Ishikawa (cell line): ENCODE results near the gene SIGLEC8.

Experiments used
- CEBPB ChIP-seq: IDR thresholded peaks from 2 replicates; pipeline ENCODE4 v1.6.1; 2012
- CREB1 ChIP-seq: IDR thresholded peaks from 2 replicates; pipeline ENCODE4 v1.6.1; 2012; ENCODE audit warnings: low read depth
- EGR1 ChIP-seq: IDR thresholded peaks from 2 replicates; pipeline ENCODE4 v1.6.1; 2012
- EP300 ChIP-seq: IDR thresholded peaks from 2 replicates; pipeline ENCODE4 v1.6.1; 2012; ENCODE audit warnings: borderline replicate concordance
- FOXM1 ChIP-seq: IDR thresholded peaks from 2 replicates; pipeline ENCODE4 v1.6.1; 2012; ENCODE audit warnings: low read depth, borderline replicate concordance
- NFIC ChIP-seq: IDR thresholded peaks from 2 replicates; pipeline ENCODE4 v1.6.1; 2012
- RAD21 ChIP-seq: IDR thresholded peaks from 2 replicates; pipeline ENCODE4 v1.6.1; 2012; ENCODE audit warnings: low read depth
- TAF1 ChIP-seq: IDR thresholded peaks from 2 replicates; pipeline ENCODE4 v1.6.1; 2012; ENCODE audit warnings: low read depth, mild to moderate bottlenecking
- TCF12 ChIP-seq: IDR thresholded peaks from 2 replicates; pipeline ENCODE4 v1.6.1; 2012; ENCODE audit warnings: low read depth
- TEAD4 ChIP-seq: IDR thresholded peaks from 2 replicates; pipeline ENCODE4 v1.6.1; 2012
- YY1 ChIP-seq: IDR thresholded peaks from 2 replicates; pipeline ENCODE4 v1.6.1; 2012; ENCODE audit warnings: low read depth
- ZBTB7A ChIP-seq: IDR thresholded peaks from 2 replicates; pipeline ENCODE4 v1.6.1; 2012; ENCODE audit warnings: low read depth
- TF ChIP-seq, protein P1 (sequence below): IDR thresholded peaks from 2 replicates; pipeline ENCODE4 v1.6.1; 2012
- TF ChIP-seq, protein P2 (sequence below): IDR thresholded peaks from 2 replicates; pipeline ENCODE4 v1.6.1; 2012; ENCODE audit warnings: low read depth, mild to moderate bottlenecking
- TF ChIP-seq, protein P3 (sequence below): IDR thresholded peaks from 2 replicates; pipeline ENCODE4 v1.6.1; 2012

SIGLEC8 gene

DNA sequence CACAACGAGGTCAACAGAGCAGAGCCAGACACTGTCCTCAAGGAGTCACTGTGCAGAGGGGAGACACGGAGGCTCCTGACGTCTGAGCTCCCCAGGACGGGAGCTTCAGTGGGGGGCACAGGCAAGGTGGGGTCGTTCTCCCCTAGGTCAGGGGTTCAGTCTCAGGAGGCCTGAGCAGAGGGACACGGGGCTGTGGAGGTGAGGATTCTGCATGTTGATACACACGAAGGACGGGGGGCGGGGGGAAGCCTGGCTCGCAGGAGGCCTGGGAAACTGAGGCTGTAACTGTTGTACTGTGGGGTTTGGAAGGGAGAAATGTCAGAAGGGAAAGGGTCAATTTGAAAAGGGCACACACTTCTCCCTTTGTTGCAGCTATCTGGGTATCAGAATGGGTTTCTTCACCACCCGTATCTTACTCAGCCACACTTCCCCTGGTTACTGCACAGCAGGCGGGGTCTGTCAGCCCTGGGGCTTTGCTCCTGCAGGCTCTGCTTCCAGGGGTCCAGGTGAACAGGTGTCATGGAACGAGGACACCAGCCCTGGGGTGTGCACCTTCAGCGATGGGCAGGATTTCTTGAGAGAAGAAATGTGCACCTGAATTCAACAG is 748 bp upstream of the SIGLEC8 start:
- TF ChIP-seq NFIC = no peak
- TF ChIP-seq, protein P1, sequence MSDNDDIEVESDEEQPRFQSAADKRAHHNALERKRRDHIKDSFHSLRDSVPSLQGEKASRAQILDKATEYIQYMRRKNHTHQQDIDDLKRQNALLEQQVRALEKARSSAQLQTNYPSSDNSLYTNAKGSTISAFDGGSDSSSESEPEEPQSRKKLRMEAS = no peak
- TF ChIP-seq EGR1 = no peak
- TF ChIP-seq CREB1 = no peak
- TF ChIP-seq, protein P2, sequence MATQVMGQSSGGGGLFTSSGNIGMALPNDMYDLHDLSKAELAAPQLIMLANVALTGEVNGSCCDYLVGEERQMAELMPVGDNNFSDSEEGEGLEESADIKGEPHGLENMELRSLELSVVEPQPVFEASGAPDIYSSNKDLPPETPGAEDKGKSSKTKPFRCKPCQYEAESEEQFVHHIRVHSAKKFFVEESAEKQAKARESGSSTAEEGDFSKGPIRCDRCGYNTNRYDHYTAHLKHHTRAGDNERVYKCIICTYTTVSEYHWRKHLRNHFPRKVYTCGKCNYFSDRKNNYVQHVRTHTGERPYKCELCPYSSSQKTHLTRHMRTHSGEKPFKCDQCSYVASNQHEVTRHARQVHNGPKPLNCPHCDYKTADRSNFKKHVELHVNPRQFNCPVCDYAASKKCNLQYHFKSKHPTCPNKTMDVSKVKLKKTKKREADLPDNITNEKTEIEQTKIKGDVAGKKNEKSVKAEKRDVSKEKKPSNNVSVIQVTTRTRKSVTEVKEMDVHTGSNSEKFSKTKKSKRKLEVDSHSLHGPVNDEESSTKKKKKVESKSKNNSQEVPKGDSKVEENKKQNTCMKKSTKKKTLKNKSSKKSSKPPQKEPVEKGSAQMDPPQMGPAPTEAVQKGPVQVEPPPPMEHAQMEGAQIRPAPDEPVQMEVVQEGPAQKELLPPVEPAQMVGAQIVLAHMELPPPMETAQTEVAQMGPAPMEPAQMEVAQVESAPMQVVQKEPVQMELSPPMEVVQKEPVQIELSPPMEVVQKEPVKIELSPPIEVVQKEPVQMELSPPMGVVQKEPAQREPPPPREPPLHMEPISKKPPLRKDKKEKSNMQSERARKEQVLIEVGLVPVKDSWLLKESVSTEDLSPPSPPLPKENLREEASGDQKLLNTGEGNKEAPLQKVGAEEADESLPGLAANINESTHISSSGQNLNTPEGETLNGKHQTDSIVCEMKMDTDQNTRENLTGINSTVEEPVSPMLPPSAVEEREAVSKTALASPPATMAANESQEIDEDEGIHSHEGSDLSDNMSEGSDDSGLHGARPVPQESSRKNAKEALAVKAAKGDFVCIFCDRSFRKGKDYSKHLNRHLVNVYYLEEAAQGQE = no peak
- no peak for TF ChIP-seq YY1
- TF ChIP-seq, protein P3, sequence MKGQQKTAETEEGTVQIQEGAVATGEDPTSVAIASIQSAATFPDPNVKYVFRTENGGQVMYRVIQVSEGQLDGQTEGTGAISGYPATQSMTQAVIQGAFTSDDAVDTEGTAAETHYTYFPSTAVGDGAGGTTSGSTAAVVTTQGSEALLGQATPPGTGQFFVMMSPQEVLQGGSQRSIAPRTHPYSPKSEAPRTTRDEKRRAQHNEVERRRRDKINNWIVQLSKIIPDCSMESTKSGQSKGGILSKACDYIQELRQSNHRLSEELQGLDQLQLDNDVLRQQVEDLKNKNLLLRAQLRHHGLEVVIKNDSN = no peak
- TF ChIP-seq TAF1 = no peak
- TF ChIP-seq ZBTB7A = no peak
- no peak for TF ChIP-seq TCF12
- TF ChIP-seq TEAD4 = no peak
- no peak for TF ChIP-seq RAD21
- no peak for TF ChIP-seq CEBPB
- TF ChIP-seq FOXM1 = no peak
- no peak for TF ChIP-seq EP300

DNA sequence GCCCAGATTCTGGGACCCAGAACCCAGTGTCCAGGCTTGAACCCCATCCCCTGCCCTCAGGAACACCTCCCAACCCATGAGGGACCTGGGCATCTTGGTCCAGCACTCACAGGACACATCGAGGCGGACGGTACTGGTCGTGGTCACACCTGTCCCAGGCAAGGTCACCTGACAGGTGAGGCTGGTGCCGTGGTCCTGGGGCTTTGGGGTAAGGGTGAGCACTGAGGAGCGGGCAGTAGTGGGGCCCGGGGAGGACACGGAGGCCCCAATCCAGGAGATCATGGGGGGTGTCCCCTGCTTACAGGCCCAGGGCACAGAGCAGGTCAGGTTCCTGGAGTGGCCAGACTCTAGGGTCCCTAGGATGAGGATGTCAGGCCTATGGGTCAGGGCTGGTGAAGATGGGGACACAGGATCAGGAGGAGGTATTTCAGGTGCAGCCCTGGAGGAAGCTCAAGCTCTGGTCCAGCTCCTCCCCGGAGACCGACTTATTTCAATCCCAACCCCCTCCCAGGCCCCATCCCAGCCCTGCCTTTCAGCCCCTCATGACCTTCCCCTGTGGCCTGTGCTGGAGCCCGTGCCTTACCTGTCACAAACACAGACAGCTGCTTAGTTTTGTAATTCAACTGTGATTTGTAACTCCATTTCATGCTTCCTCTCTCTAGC is 772 bp downstream of the SIGLEC8 start:
- no peak for TF ChIP-seq TAF1
- no peak for TF ChIP-seq CEBPB
- no peak for TF ChIP-seq CREB1
- TF ChIP-seq EP300 = no peak
- TF ChIP-seq, protein P1 = no peak
- TF ChIP-seq, protein P3 = no peak
- no peak for TF ChIP-seq EGR1
- TF ChIP-seq, protein P2 = no peak
- no peak for TF ChIP-seq YY1
- TF ChIP-seq TCF12 = no peak
- TF ChIP-seq FOXM1 = no peak
- TF ChIP-seq RAD21 = no peak
- TF ChIP-seq ZBTB7A = no peak
- no peak for TF ChIP-seq TEAD4
- TF ChIP-seq NFIC = no peak

DNA sequence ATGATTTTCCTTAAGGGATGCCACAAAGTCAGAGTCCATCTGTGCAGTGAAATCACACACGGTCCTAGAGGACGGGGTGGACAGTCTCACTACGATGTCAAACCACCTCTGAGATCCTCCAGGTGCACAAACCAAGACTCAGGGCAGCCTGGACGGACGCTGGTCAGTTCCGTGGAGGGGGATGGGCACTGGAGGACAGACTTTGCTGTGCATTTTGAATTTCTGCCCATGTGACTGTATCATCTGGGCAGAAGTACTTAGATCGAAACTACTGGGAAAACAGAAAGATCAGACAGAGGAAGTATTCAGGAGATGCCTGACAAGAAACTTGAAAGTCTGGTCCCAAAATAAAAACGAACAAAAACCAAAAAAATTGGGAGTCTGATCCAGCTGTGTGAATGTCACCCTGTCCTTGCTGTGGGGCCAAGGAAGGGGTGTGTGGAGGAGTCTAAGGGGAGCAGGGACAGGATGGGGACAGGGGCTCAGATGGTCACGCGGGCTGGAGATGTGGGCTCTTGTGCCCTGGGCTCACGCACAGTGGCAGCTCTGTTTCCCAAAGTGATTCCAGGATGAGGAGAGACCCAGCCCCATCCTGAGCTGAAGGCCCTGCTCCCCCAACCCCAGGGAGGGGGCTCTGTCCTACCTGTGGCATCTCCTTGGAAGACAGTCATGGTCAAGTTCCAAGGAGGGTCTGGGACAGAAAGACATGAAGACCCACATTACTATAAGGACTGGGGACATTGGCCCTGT is 1.5 kb downstream of the SIGLEC8 start:
- TF ChIP-seq, protein P2 = no peak
- TF ChIP-seq NFIC (no peak), ZBTB7A (no peak), TAF1 (no peak), TEAD4 (no peak), EGR1 (no peak), YY1 (no peak), FOXM1 (no peak), EP300 (no peak), TCF12 (no peak), CREB1 (no peak), RAD21 (no peak), CEBPB (no peak)
- TF ChIP-seq, protein P1 = no peak
- TF ChIP-seq, protein P3 = no peak
